Measurements from ENCODE around the gene ROMO1.

Gene ROMO1

GRCh38 chr20:35699127-35699956 is at the start of gene ROMO1, which contains the start of gene NFS1:
Gene ROMO1, plus strand, starts transcription at chr20:35699405. Its CDS starts 228 bp downstream, at chr20:35699633.
Gene NFS1, minus strand, starts transcription at chr20:35699352. Its CDS starts 64 bp downstream, at chr20:35699288.
- peak; percentile 86 for DNase-seq (ENCODE audit: low spot score)

- no peak for DNase-seq (ENCODE audit: low spot score)
These were observed 48.6 kb upstream of the ROMO1 start for GRCh38 chr20:35650632-35651031.

GRCh38 chr20:35651958-35652357 is 47.2 kb upstream of the ROMO1 start:
- DNase-seq (ENCODE audit: low spot score) = no peak

GRCh38 chr20:35652641-35653429 is 46.4 kb upstream of the ROMO1 start:
- no peak for DNase-seq (ENCODE audit: low spot score)

DNA sequence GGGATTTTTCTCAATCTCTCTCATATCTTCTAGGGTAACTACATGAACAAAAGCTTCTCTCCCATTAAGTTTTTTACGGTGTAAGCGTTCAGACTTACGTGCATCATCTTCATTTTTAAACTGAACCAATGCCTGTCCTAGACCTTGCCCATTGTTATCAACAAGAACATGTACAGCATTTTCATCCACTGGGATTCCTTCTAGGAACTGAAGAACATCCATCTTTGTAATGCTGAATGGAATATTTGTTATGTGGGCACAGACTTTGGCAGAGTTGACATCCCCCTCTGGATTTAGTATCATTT is 45.8 kb upstream of the ROMO1 start:
- DNase-seq (ENCODE audit: low spot score) = no peak

- DNase-seq (ENCODE audit: low spot score) = no peak
These were observed 45.3 kb upstream of the ROMO1 start for GRCh38 chr20:35653893-35654292.

DNA sequence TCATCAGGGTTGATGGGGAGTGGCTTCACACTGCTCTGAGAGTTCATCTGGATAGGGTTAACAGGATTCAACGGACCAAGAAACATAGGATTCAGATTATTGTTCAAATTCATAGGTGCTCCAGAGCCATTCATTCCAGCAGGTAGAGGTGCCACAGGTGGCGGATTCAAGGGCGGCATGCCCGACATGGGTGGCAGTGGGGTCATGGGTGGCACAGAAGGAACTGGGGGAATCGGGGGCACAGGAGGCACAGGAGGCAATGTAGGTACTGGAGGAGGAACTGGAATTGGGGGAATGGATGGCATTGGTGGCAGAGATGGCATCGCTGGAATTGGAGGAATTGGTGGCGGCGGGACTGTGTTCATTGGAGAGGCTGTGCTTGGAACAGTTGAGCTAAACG is 44.8 kb upstream of the ROMO1 start:
- DNase-seq (ENCODE audit: low spot score) = no peak

DNA sequence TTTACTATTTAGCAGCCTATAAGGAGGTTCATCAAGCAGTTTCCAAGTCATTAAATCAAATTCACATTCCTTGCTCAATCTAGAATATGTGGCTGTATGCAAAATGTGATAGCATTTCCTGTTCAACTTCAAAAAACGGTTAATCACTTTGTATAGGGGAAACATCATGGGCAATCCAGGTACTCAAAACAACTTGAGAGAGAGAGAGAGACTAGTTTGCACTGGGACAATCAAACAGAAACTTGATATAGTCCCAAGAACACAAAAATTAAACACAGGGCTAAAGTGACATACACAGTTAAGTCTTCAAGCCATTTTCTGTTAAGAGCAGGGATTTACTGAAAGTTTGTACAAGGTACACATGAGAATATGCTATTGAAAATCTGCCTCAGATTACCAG is 41.9 kb upstream of the ROMO1 start:
- peak; percentile 11 for DNase-seq (ENCODE audit: low spot score)

- no peak for DNase-seq (ENCODE audit: low spot score)
These were observed 38.9 kb upstream of the ROMO1 start for GRCh38 chr20:35660122-35660937.

DNA sequence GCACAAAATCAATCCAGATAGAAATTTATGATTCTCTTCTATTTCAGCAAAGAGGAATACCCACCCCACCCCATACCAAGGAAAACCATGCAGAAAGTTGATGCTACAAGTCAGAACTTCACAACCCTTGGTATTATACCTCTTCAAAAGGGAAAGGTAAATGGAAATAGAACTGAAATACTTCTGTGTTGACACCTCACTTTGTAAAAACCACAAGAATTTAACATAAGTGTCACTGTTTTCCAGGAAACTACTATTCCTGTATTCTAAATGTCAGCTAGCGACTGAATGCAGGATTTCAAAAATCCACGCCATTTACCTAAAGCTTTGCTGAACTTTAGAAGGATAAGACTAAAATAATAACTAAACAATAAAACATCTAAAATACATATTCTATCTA is 38.2 kb upstream of the ROMO1 start:
- DNase-seq (ENCODE audit: low spot score) = peak; percentile 46

DNA sequence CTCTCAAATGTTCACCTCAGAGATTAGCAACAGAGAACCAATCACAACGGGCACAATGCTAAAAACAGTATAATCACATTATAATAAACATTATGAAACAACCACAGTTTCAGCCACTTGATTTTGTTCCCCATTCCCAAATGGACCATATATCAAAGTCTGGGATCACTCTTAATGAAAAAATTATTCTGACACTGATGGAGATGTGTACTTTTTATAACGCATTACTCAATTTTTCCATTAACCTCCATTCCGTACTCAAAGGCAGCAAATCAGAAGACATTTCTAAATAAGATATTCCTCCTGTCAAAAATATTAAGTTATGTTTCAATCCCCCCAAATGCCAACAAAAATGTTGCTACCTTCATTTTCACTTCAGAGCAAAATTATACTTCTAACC is 37.3 kb upstream of the ROMO1 start:
- DNase-seq (ENCODE audit: low spot score) = no peak

- no peak for DNase-seq (ENCODE audit: low spot score)
These were observed 36.7 kb upstream of the ROMO1 start for GRCh38 chr20:35662551-35662950.

- DNase-seq (ENCODE audit: low spot score) = peak; percentile 62
These were observed 35.4 kb upstream of the ROMO1 start for GRCh38 chr20:35663516-35664465.

GRCh38 chr20:35664466-35665206 is 34.6 kb upstream of the ROMO1 start, which contains the start of the genes CPNE1 and RBM12:
Gene CPNE1, minus strand, starts transcription at chr20:35664900. Its CDS starts 31,977 bp downstream, at chr20:35632923.
Gene RBM12, minus strand, starts transcription at chr20:35664900. Its CDS starts 9,578 bp downstream, at chr20:35655322.
- peak; percentile 94 for DNase-seq (ENCODE audit: low spot score)

- no peak for DNase-seq (ENCODE audit: low spot score)
These were observed 33.3 kb upstream of the ROMO1 start for GRCh38 chr20:35665949-35666288.

- DNase-seq (ENCODE audit: low spot score) = no peak
These were observed 30.0 kb upstream of the ROMO1 start for GRCh38 chr20:35669221-35669620.

DNA sequence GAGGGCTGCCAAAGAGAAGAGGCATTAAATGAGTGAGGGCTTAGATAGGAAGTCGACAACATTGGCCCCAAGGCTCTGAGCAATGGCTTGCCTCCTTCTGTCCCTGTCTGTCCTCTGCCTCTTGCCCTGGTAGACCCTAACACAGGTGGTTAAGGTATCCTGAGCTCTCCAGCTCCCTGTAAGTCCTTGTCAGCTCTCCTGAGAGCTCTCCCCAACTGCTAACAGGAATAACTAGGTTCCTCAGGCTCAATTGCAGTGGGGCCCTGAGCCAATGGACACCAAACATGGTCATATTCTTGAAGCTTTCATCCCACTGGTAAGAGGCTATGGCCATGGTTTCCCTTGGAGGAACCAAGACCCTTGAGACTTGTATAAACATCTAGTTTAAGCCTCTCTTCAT is 29.5 kb upstream of the ROMO1 start:
- DNase-seq (ENCODE audit: low spot score) = no peak

DNA sequence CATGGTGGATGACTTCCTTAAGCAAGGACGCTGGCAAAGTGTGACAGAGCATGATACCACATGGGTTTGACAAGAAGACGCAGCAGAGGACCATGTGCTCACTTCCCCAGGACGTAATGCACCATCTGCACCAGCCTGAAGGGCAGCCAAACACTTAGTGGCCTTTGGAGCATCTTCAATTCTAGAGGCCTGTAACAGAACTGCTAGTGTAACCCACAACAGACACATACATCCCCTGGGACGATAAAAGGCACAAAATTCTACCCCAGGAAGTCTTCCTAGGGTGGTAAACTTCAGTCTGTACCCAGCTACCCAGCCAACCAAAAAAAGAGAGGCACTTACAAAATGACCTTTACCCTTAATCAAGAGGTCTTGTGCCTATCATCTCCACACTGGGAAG is 25.3 kb upstream of the ROMO1 start:
- DNase-seq (ENCODE audit: low spot score) = no peak

DNA sequence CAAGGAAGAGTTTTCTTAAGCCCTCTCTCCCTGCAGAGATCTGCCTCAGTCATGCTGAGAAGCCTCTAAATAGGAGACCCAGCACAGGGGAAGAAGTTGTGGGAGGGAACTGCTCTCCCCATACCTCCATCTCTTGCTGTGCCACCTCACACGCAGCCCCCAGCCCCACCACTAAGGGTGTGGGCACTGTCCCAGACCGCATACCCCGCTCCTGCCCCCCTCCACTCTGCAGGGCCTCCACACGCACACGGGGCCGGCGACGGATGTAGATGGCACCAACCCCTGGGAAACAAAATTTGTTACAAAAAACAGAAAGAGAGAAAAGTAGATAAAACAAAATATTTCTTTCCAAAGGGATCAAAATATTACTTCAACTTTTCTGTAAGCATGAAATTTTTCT is 24.3 kb upstream of the ROMO1 start:
- no peak for DNase-seq (ENCODE audit: low spot score)

GRCh38 chr20:35680452-35681183 is 18.6 kb upstream of the ROMO1 start:
- DNase-seq (ENCODE audit: low spot score) = no peak

Measured in CD4-positive, alpha-beta T cell treated with Interleukin-2 at 100 ng/mL for 4 hours (primary cell).